ENCODE measurements around the gene SMAP1.

The SMAP1 gene

GRCh38 chr6:70684794-70685493 is 17.3 kb downstream of the SMAP1 start:
- no peak for DNase-seq (ENCODE audit: low spot score)

GRCh38 chr6:70685494-70686180 is 18.0 kb downstream of the SMAP1 start:
- DNase-seq (ENCODE audit: low spot score) = no peak

GRCh38 chr6:70686548-70687133 is 19.0 kb downstream of the SMAP1 start:
- DNase-seq (ENCODE audit: low spot score) = peak; percentile 33

GRCh38 chr6:70693887-70694286 is 26.2 kb downstream of the SMAP1 start:
- no peak for DNase-seq (ENCODE audit: low spot score)

- DNase-seq (ENCODE audit: low spot score) = no peak
Measured at GRCh38 chr6:70694371-70694770, 26.7 kb downstream of the SMAP1 start.

- DNase-seq (ENCODE audit: low spot score) = no peak
Measured at GRCh38 chr6:70700922-70701876, 33.5 kb downstream of the SMAP1 start.

- DNase-seq (ENCODE audit: low spot score) = no peak
Measured at GRCh38 chr6:70705772-70706171, 38.1 kb downstream of the SMAP1 start.

- DNase-seq (ENCODE audit: low spot score) = peak; percentile 16
Measured at GRCh38 chr6:70706491-70707123, 38.9 kb downstream of the SMAP1 start.

GRCh38 chr6:70707893-70708292 is 40.2 kb downstream of the SMAP1 start:
- no peak for DNase-seq (ENCODE audit: low spot score)

GRCh38 chr6:70708448-70708847 is 40.8 kb downstream of the SMAP1 start:
- DNase-seq (ENCODE audit: low spot score) = no peak

- no peak for DNase-seq (ENCODE audit: low spot score)
Measured at GRCh38 chr6:70709826-70710225, 42.1 kb downstream of the SMAP1 start.

- DNase-seq (ENCODE audit: low spot score) = no peak
Measured at GRCh38 chr6:70714716-70715257, 47.1 kb downstream of the SMAP1 start.

- no peak for DNase-seq (ENCODE audit: low spot score)
Measured at GRCh38 chr6:70717038-70717801, 49.5 kb downstream of the SMAP1 start.

GRCh38 chr6:70724524-70724923 is 56.8 kb downstream of the SMAP1 start:
- DNase-seq (ENCODE audit: low spot score) = no peak

- no peak for DNase-seq (ENCODE audit: low spot score)
Measured at GRCh38 chr6:70725817-70726415, 58.2 kb downstream of the SMAP1 start.

GRCh38 chr6:70734381-70734780 is 66.7 kb downstream of the SMAP1 start:
- DNase-seq (ENCODE audit: low spot score) = no peak

- DNase-seq (ENCODE audit: low spot score) = no peak
Measured at GRCh38 chr6:70734979-70735378, 67.3 kb downstream of the SMAP1 start.

GRCh38 chr6:70735513-70735912 is 67.8 kb downstream of the SMAP1 start:
- no peak for DNase-seq (ENCODE audit: low spot score)

- no peak for DNase-seq (ENCODE audit: low spot score)
Measured at GRCh38 chr6:70738028-70738427, 70.3 kb downstream of the SMAP1 start.

GRCh38 chr6:70739534-70739933 is 71.9 kb downstream of the SMAP1 start:
- DNase-seq (ENCODE audit: low spot score) = no peak

Measured in SW480 (cell line).